ENCODE data around the gene SSTR4. TPM values are rescaled to one million over a fixed set of nuclear protein-coding genes. Genes with fewer than 3 reads are reported as not detected.

Gene SSTR4
- total RNA-seq, 4 donors from 2014 or later, result not detected

DNA sequence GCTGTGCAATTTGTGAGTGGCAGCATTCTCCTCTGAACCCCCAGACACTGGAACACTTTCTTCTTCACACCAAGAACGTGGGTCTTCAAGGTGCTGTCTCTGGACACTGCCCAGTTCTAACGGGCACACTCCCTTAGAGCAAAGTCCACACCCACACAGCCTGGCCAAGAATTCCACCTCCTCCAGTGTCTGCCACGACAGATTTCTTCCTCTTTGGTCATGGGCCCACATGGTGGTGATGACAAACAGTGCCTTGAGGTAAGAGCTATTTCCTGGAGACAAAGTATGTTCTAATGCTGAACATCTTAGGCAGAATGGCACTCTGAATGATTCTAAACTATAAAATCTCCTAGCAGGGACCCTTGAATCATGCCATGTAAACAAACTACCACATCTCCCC is 25.5 kb upstream of the SSTR4 start:
- Histone ChIP-seq H3K4me3 (no peak overlapping the region), H3K27me3 (no peaks in the 10 kb centered on the region), H3K4me1 (peaks cover 0 to 14% (median 0%) of the 10 kb centered on the region in 3 donors), H3K9me3 (no peaks in the 10 kb centered on the region), H3K36me3 (no peaks in the 10 kb centered on the region), H3K27ac (no peak overlapping the region)
- TF ChIP-seq CTCF (IDR thresholded peaks at IDR 0.05) (no peak), POLR2A (IDR thresholded peaks at IDR 0.05) (no peak)
- WGBS, 2 donors, result 21 to 26% methylated on average over 3 of the region's 3 CpGs
- intact Hi-C loops (cut with DNase I), result loop anchor here (10.0 kb wide), 1 partner anchor 315 kb away; no protein-coding TSS in a partner anchor
- no peak for DNase-seq

DNA sequence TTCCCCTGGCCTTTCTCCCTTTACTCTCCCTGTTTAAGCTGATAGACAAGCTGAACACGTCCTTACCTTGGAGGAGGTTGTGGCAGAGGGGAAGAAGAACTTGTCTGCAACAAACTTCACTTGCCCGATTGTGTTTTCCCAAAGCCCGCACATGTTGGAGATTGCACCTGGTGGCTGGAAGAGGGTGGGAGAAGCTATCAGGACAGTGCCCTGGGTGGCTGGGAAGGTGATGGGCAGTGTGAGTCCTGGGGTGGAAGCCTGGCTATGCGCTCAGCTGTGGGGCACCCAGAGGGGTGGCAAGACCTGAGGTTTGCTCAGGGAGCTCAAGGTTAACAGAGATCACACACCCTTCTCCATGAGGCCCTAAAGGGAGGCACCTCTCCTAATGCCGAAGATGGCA is 25.0 kb upstream of the SSTR4 start:
- intact Hi-C loops (cut with DNase I), result loop anchor here (10.0 kb wide), 1 partner anchor 315 kb away; no protein-coding TSS in a partner anchor
- no peak overlapping the region for H3K4me3 ChIP-seq
- TF ChIP-seq POLR2A (IDR thresholded peaks at IDR 0.05) (no peak), CTCF (IDR thresholded peaks at IDR 0.05) (no peak)
- H3K27me3 ChIP-seq, result no peaks in the 10 kb centered on the region
- no peaks in the 10 kb centered on the region for H3K9me3 ChIP-seq
- DNase-seq, result no peak
- 67 to 93% methylated on average over 4 of the region's 5 CpGs for WGBS, 2 donors
- peaks cover 0 to 14% (median 0%) of the 10 kb centered on the region in 3 donors for H3K4me1 ChIP-seq
- H3K27ac ChIP-seq, result no peak overlapping the region
- no peaks in the 10 kb centered on the region for H3K36me3 ChIP-seq

DNA sequence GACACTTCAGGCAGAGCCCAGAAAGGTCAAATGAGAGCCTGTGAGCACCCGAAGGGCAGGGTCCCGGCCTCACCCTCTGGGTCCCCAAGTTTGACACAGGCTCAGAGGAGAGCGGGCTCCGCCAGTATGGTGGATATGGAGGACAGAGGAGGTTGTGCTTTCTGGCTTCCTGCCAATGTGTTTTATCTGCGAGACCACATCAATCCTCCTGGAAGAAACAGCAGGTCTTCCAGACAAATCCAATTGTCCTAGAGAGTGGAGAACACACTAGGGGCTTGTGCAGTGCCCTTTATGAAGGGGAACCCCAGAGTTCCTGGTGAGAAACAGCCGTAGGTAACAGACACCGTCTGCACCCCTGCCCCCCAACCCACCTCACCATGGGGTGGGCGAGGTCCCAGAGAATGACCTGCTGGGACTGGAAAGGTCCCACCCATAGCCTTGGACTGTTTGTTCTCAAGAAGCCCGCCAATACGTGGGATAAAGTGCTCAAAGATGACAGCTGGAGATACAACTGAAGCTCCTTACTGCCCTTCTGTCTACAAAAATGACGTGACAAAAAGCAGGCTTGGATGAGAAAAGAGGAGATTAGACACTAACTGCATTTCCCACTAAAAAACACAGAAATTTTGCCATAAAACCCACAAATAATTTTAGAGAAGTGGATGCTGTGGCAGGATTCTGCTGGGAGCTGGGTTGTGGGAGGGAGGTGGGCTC is 23.9 kb upstream of the SSTR4 start:
- DNase-seq, result no peak
- 73 to 86% methylated on average over 5 to 10 of the region's 11 CpGs for WGBS, 2 donors

GRCh38 chr20:23013429-23013828 is 21.7 kb upstream of the SSTR4 start:
- Histone ChIP-seq H3K9me3 (no peaks in the 10 kb centered on the region), H3K27ac (no peak overlapping the region), H3K36me3 (no peaks in the 10 kb centered on the region), H3K4me3 (no peak overlapping the region), H3K4me1 (peaks cover 0 to 14% (median 0%) of the 10 kb centered on the region in 3 donors), H3K27me3 (no peaks in the 10 kb centered on the region)
- DNase-seq, result no peak
- 36 to 38% methylated on average over 5 of the region's 5 CpGs for WGBS, 2 donors
- no peak for TF ChIP-seq POLR2A (IDR thresholded peaks at IDR 0.05)
- TF ChIP-seq CTCF (IDR thresholded peaks at IDR 0.05), result no peak
- intact Hi-C loops (cut with DNase I), result loop anchor here (10.0 kb wide), 1 partner anchor 319 kb away; no protein-coding TSS in a partner anchor

More for the DNA sequence above, 23.9 kb upstream of the SSTR4 start:
- Histone ChIP-seq H3K27me3 (no peaks in the 10 kb centered on the region), H3K36me3 (no peaks in the 10 kb centered on the region), H3K27ac (no peak overlapping the region), H3K9me3 (no peaks in the 10 kb centered on the region), H3K4me3 (no peak overlapping the region), H3K4me1 (peaks cover 0 to 14% (median 0%) of the 10 kb centered on the region in 3 donors)
- intact Hi-C loops (cut with DNase I), result loop anchor here (10.0 kb wide), 1 partner anchor 316 kb away; no protein-coding TSS in a partner anchor
- no peak for TF ChIP-seq CTCF (IDR thresholded peaks at IDR 0.05)
- TF ChIP-seq POLR2A (IDR thresholded peaks at IDR 0.05), result no peak

- intact Hi-C loops (cut with DNase I), result loop anchor here (10.0 kb wide), 1 partner anchor 323 kb away; no protein-coding TSS in a partner anchor
- Histone ChIP-seq H3K9me3 (no peaks in the 10 kb centered on the region), H3K27me3 (peaks cover 0 to 12% (median 0%) of the 10 kb centered on the region in 4 donors), H3K4me3 (no peak overlapping the region), H3K36me3 (no peaks in the 10 kb centered on the region), H3K4me1 (peaks cover 0 to 4% (median 0%) of the 10 kb centered on the region in 3 donors), H3K27ac (no peak overlapping the region)
- TF ChIP-seq CTCF (IDR thresholded peaks at IDR 0.05) (no peak), POLR2A (IDR thresholded peaks at IDR 0.05) (no peak)
- 76% methylated on average over 2 of the region's 2 CpGs; no CpG with 5 or more reads in 1 of the 2 donors for WGBS, 2 donors
- no peak for DNase-seq
These were observed 17.6 kb upstream of the SSTR4 start for GRCh38 chr20:23017516-23017915.

Data from esophagus squamous epithelium (tissue), 5 donors.